GM19463 (cell line): ENCODE results near the gene CLCNKA.

Experiments
- ATAC-seq: cut with Tn5 transposase; IDR thresholded peaks from one replicate; pipeline ENCODE4 v1.9.1; 2021; ENCODE audit warnings: mild to moderate bottlenecking, moderate library complexity; ENCODE audit not compliant: unreplicated experiment

CLCNKA gene

GRCh38 chr1:16076031-16076864, 54.4 kb downstream of the CLCNKA start:
- ATAC-seq = no peak

GRCh38 chr1:16076865-16077238, 55.0 kb downstream of the CLCNKA start:
- ATAC-seq = no peak

GRCh38 chr1:16077406-16078245, 55.8 kb downstream of the CLCNKA start:
- no peak for ATAC-seq

- peak; percentile 65 for ATAC-seq
Observed at GRCh38 chr1:16078925-16079656, 57.3 kb downstream of the CLCNKA start.

GRCh38 chr1:16080422-16081150, 58.8 kb downstream of the CLCNKA start:
- ATAC-seq = no peak

- no peak for ATAC-seq
Observed at GRCh38 chr1:16081636-16082035, 59.8 kb downstream of the CLCNKA start.

GRCh38 chr1:16082283-16083038, 60.6 kb downstream of the CLCNKA start:
- no peak for ATAC-seq

GRCh38 chr1:16083486-16083885, 61.6 kb downstream of the CLCNKA start:
- ATAC-seq = no peak
